GM23248 (cell line): ENCODE data around the gene PPEF1.

ENCODE experiments used
- EZH2 ChIP-seq: fragments of 200-600 bp; sonication (generic); IDR thresholded peaks from 2 replicates; pipeline ENCODE4 v1.6.1; 2018; ENCODE audit warnings: antibody characterized with exemption, mild to moderate bottlenecking; ENCODE audit not compliant: insufficient read depth, poor library complexity, severe bottlenecking
- EZH2phosphoT487 ChIP-seq: fragments of 200-600 bp; sonication (generic); IDR thresholded peaks from 2 replicates; pipeline ENCODE4 v1.6.1; 2018; ENCODE audit warnings: antibody characterized with exemption, moderate library complexity, mild to moderate bottlenecking, low read depth; ENCODE audit not compliant: insufficient read depth

DNA sequence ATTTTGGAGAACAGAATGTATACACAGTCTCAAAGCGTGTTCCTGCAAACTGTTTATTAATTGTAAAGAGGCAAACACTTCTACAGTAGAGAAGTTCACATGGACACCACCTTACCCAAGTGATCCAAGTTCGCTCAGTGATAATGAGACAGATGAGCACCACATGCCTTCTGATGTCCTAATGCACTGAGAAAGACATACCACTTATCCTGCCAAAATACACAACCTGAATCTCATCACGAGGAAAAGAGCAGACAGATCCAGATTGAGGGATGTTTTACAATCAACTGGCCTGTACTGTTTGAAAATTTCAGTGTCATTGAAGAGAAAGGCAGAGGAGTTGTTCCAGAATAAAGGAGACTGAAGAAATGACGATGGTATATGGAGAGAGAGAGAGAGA, 12.4 kb downstream of the PPEF1 start:
- TF ChIP-seq EZH2 (no peak), EZH2phosphoT487 (no peak)
